GM12892 (cell line): ENCODE data around the gene APOA4.

Source experiments
- POLR2A ChIP-seq: IDR thresholded peaks from 2 replicates; pipeline ENCODE4 v1.6.1; 2011; ENCODE audit warnings: low read depth, low read length, control low read depth
- POLR2AphosphoS5 ChIP-seq: IDR thresholded peaks from 2 replicates; pipeline ENCODE4 v1.6.1; 2011; ENCODE audit warnings: low read depth, low read length, control low read depth

DNA sequence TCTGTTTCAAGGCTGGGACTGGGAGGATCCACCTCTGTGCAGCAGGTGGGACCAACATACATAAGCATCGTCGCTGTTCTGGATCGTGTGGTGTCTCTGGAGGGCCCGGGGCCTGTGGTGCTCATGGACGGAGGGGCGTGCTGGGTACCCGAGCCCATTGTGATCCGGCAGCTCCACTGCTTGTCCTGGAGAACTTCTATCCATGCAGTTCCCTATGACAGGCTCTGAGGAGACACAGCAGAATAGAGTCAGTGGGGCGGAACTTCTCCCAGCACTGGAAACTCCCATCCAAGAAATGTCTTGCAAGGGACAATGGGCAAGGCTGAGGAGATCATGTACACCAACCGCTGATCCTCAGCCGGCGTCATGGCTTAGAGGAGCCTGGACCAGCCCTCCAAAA lies 26.0 kb upstream of the APOA4 start:
- no peak for TF ChIP-seq POLR2A
- TF ChIP-seq POLR2AphosphoS5, result no peak
